Erythroblast (primary cell): ENCODE results near the gene PPP1CB.
"Not testable (repeated sequence)": the region's sequence is repeated elsewhere in the genome, so short reads cannot be mapped to it uniquely, and the experiment has no call there.

Experiments used
- DNase-seq, 2 experiments: peaks; one replicate each; lab custom pipeline; 2025; lab: John Stamatoyannopoulos, UW
- GATA1 ChIP-seq: IDR thresholded peaks from 2 replicates; pipeline ENCODE4 v1.6.1; 2011; ENCODE audit warnings: low read depth, mild to moderate bottlenecking, control low read depth, low read length, moderate library complexity
- POLR2A ChIP-seq: IDR thresholded peaks from 2 replicates; pipeline ENCODE4 v1.6.1; 2011; ENCODE audit warnings: mild to moderate bottlenecking, low read length

PPP1CB gene

GRCh38 chr2:28725021-28725711, 26.5 kb upstream of the PPP1CB start:
- TF ChIP-seq POLR2A = no peak
- DNase-seq = no peak

GRCh38 chr2:28726177-28726576, 25.5 kb upstream of the PPP1CB start:
- DNase-seq = no peak
- no peak for TF ChIP-seq GATA1
- no peak for TF ChIP-seq POLR2A

GRCh38 chr2:28729698-28730097, 21.9 kb upstream of the PPP1CB start:
- no peak for DNase-seq
- TF ChIP-seq GATA1 (no peak), POLR2A (no peak)

GRCh38 chr2:28730641-28731146, 20.9 kb upstream of the PPP1CB start:
- TF ChIP-seq GATA1 (no peak), POLR2A (no peak)
- no peak for DNase-seq

GRCh38 chr2:28735511-28735910, 16.1 kb upstream of the PPP1CB start:
- DNase-seq = no peak
- no peak for TF ChIP-seq POLR2A
- TF ChIP-seq GATA1 = no peak

GRCh38 chr2:28736034-28736433, 15.6 kb upstream of the PPP1CB start:
- no peak for DNase-seq
- TF ChIP-seq POLR2A (no peak), GATA1 (no peak)

- TF ChIP-seq GATA1 (no peak), POLR2A (no peak)
- no peak for DNase-seq
These were observed 14.0 kb upstream of the PPP1CB start for GRCh38 chr2:28737655-28738054.

- not testable (repeated sequence) for DNase-seq
These were observed 9.0 kb upstream of the PPP1CB start for GRCh38 chr2:28742619-28743018.

GRCh38 chr2:28745225-28745624, 6.4 kb upstream of the PPP1CB start:
- DNase-seq = no peak
- no peak for TF ChIP-seq GATA1
- no peak for TF ChIP-seq POLR2A

GRCh38 chr2:28745876-28746275, 5.8 kb upstream of the PPP1CB start:
- TF ChIP-seq GATA1 (no peak), POLR2A (no peak)
- no peak for DNase-seq

GRCh38 chr2:28746429-28747111, 5.1 kb upstream of the PPP1CB start:
- TF ChIP-seq GATA1 (no peak), POLR2A (no peak)
- no peak for DNase-seq

- DNase-seq = no peak
- TF ChIP-seq GATA1 = no peak
- TF ChIP-seq POLR2A = no peak
These were observed 3.9 kb upstream of the PPP1CB start for GRCh38 chr2:28747714-28748113.

- DNase-seq = no peak
- no peak for TF ChIP-seq GATA1
- no peak for TF ChIP-seq POLR2A
These were observed 3.5 kb upstream of the PPP1CB start for GRCh38 chr2:28748176-28748575.

- no peak for DNase-seq
- TF ChIP-seq GATA1 (no peak), POLR2A (no peak)
These were observed 2.7 kb upstream of the PPP1CB start for GRCh38 chr2:28748941-28749340.

- no peak for DNase-seq
- no peak for TF ChIP-seq GATA1
- no peak for TF ChIP-seq POLR2A
These were observed 2.1 kb upstream of the PPP1CB start for GRCh38 chr2:28749526-28749925.
